ENCODE results near the gene RNU1-2.
"Not testable (repeated sequence)": the region's sequence is repeated elsewhere in the genome, so short reads cannot be mapped to it uniquely, and the experiment has no call there.

- TF ChIP-seq CTCF (IDR thresholded peaks at IDR 0.05 in 4 of 5, conservative IDR thresholded peaks at IDR 0.05 in 1 of 5); POLR2A (IDR thresholded peaks at IDR 0.05): not testable (repeated sequence)
Measured at GRCh38 chr1:16895233-16895597, 565 bp upstream of the RNU1-2 start.

Data from gastrocnemius medialis (tissue), 4 donors.